ENCODE measurements around the gene PARP1.

PARP1 gene

DNA sequence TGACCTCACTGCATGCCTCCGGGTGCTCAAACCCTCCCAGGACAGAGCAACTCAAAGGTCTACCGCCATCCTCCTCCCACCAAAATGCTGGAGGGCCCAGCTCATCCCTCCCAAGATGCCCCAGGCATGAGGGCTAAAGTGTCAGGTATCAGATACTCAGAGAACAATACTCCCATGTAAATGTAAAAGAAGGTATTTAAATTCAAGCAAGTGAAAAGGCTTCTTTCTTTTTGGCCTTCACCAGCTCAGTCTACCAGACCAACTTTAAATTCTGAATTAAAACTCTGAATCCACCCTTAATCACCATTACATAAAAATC lies 3.0 kb downstream of the PARP1 start:
- no peak for DNase-seq

- DNase-seq = no peak
Observed at GRCh38 chr1:226404063-226404903, 3.6 kb downstream of the PARP1 start.

DNA sequence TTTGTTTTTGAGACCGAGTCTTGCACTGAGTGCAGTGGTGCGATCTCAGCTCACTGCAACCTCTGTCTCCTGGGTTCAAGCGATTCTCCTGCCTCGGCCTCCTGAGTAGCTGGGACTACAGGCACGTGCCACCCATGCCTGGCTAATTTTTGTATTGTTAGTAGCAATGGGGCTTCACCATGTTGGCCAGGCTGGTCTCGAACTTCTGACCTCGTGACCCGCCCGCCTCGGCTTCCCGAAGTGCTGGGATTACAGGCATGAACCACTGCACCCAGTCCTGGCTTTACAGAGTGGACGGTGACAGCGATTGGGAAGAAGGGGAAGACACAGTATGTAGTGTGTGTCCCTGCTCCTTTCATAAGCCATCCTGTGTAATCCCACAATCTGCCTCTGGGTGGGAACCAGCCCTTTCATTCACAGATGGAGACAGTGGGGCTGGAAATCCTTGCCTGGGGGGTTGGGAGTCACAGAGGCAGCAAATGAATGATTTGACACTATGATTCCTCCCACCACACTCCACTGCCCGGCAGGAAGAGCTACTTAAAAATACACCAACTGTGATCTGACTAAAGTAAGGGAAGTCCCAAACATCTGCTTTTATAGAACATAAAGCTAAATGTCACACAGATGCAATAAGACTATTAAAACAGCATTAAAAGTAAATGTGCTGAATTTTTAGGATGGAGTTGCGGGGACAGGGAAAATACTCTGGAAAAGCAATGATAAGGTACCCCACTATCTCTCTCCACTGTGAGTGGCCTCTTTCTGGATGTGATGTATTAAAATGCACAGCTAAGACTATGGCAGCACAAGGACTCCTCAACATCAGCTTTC lies 4.5 kb downstream of the PARP1 start:
- DNase-seq = peak; percentile 58

DNA sequence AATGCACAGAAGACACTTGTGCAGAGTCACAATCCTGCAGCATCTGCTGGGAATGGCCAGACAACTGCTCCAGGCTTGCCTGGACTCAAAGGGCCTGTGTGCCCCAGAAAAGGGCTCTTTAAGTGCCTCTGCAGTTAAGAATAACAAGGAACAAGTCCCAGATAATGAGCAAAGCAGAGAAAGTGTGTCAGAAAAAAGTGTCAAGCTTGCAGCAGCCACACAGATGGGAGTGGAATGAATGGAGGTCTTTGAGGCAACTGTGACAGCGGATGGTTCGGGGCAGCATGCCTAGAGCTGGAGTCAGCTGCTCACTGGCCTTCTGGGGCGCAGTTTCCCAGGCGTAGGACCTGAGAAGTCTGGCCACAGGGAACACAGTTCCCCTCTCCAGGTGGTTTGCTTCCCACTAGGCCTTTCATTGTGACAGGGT lies 5.1 kb downstream of the PARP1 start:
- no peak for DNase-seq

- DNase-seq = peak; percentile 40
Observed at GRCh38 chr1:226401355-226402303, 6.3 kb downstream of the PARP1 start.

DNA sequence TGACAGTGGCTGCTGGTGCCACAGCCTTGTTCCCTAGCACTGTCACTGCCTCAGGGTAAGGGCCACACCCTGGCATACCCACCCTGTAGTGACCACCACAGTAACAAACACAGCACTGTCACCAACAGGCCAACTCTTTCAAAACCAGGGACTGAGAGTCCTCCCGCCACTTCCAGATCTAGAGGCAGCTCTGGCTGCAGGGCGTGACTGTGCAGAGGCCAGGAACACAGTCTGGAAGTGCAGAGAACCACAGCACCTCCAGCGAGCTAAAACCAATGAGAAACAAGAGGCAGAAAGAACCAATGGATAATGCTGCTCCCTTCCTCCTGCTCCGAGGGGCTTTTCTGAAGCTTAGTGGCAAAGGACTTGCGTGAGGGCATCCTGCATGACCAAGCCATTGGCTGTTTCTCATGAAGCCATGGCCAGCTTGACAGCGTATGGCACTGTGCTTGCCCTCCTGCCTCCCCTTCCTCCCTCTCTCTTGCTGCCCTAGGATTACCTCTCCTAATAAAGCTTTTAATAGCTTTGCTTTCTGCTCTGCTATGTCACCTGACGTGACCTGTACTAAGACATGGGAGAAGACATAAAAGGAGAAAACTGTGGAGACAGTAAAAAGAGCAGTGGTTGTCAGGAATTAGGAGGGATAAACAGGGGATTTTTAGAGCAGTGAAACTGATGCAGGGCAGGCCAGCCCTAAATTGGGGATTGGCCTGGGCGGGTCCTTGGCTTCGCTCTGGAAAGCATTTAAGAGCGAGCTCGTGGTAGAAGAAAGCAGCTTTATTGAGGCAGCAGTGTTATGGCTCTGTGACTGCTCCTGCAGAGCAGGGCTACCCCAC lies 7.2 kb downstream of the PARP1 start:
- DNase-seq = no peak

GRCh38 chr1:226397955-226398636 lies 9.8 kb downstream of the PARP1 start:
- DNase-seq = no peak

- no peak for DNase-seq
Observed at GRCh38 chr1:226397011-226397926, 10.6 kb downstream of the PARP1 start.

DNA sequence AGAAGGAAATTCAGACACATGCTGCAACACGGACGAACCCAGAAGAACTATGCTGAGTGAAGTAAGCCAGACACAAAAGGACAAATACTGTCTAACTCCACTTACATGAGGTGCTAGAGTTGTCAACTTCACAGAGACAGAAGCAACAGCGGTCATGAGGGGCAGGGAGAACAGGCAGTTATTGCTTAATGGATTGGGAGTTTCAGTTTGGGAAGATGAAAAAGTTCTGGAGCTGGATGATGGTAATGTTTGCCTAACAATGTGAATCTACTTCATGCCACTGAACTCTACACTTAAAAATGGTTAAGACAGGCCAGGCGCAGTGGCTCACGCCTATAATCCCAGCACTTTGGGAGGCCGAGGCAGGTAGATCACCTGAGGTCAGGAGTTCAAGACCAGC lies 12.1 kb downstream of the PARP1 start:
- DNase-seq = no peak

DNA sequence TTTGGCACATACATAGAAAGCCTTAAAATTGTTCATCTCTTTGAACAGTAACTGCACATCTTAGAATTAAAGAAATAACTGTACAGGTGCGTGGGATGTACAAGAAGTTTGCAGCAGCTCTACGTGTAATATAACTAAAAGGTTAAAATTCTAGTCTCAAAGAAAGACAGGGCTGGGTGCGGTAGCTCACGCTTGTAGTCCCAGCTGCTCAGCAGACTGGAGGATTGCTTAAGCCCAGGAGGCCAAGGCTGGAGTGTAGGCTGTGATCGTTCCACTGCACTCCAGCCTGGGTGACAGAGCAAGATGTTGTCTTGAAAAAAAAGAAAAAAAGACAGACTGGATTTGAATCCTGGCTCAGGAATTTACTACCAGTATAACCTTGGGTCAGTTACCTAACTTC lies 13.4 kb downstream of the PARP1 start:
- DNase-seq = no peak

DNA sequence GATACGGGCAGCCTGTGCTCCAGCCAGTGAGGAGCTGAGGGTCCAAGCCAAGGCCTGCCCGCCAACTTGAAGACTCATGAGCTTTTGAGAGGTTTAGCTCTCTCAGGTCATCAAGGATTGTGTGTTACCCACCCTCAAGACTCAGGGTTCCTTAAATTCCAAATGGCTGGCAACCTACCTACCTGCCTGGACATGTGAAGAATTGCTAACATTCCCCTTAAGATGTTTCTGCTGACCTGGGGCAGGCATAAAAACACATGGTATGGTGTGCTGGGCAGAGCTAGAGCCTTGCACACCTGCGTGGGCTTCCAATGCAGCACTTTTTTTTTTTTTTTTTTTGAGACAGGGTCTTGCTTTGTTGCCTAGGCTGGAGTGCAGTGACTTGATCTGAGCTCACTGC lies 17.2 kb downstream of the PARP1 start:
- no peak for DNase-seq

- DNase-seq = no peak
Observed at GRCh38 chr1:226388131-226388530, 19.8 kb downstream of the PARP1 start.

- no peak for DNase-seq
Observed at GRCh38 chr1:226384717-226385116, 23.2 kb downstream of the PARP1 start.

DNA sequence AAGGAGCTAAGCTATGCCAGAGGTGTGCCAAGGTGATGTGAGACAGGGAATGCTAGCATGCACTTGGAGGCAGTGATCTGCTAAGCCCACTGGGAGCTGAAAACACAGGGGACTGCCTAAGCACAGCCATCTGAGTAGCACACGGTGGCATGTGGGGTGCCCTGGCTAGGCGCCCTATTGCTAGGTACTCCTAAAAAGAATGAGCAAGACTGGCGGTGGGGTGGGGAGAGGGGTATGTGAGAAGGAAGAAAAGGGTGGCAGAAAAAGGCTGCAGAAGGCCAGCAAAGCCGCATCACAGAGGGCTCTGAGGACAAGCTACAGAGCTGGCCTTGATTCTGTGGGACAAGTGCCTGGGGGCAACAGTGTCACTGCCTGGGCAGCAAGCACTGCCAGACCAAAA lies 23.9 kb downstream of the PARP1 start:
- no peak for DNase-seq

GRCh38 chr1:226382030-226382429 lies 25.9 kb downstream of the PARP1 start:
- no peak for DNase-seq

- no peak for DNase-seq
Observed at GRCh38 chr1:226381226-226381998, 26.5 kb downstream of the PARP1 start.

GRCh38 chr1:226378071-226378470 lies 29.8 kb downstream of the PARP1 start:
- no peak for DNase-seq

DNA sequence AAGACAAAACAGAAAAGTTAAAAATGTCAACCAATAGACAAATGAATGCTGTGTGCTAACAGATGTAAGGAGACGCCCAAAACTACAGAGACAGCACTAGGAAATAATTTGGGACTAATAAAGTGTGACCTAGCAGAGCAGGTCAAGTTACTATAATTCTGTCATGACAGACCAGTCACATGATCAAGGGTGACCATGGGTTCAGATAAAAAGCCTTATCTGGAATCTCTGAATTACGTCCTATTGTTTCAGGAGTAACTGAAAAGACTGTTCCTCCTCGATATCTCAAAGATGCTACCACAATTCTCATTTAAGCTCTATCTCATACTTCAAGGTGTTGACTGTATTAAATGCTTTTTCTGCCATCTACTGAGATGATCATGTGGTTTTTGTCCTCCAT lies 31.6 kb downstream of the PARP1 start:
- no peak for DNase-seq

- DNase-seq = no peak
Observed at GRCh38 chr1:226373376-226373775, 34.5 kb downstream of the PARP1 start.

GRCh38 chr1:226372885-226373284 lies 35.0 kb downstream of the PARP1 start:
- no peak for DNase-seq
